ENCODE data around the gene MAB21L4. TPM values are rescaled to one million over a fixed set of nuclear protein-coding genes. Genes with fewer than 3 reads are reported as not detected.
A peak's percentile ranks its signal among the peaks of the same experiment; 100 is the strongest.

Gene MAB21L4
- total RNA-seq, result not detected
- long read RNA-seq, result 0 reads

DNA sequence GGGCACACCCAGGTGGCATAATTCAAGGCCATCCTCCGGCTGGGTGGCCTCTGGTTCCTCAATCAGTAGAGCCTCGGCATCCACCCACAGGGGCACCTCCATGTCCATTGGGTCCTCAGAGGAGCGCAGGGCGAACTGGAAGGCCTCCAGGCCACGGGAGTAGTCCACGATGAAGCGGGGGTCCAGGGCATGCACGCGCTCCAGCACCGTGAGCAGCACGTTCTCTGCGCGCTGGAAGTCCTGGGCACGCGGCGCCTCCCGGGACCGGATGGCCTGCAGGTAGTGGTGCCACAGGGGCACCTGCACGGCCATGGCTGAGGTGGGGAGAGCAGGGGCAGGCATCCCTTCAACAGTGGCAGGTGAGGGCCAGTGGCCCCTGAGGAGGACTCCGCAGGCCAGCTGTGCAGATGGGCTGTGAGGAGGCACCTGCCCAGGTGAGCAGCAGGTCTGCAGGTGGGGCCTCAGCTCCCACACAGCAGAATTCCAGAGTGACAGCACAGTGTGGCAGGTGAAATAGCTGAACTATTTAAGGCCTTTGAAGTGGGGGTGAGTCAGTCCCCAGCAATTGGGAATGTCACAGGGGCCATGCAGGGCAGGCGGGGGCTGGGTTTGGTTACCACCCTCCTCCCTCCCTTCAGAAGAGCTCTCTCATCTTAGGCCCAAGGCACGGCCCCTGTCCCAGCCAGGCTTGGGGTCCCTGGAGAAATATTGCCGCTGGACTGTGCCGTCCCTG is at the start of gene MAB21L4:
Gene MAB21L4 (minus strand): TSS at position 501 of the 733 bp plus-strand sequence. CDS start 159 bp downstream, at position 342.
- ATAC-seq (ENCODE audit: poor library complexity) (no peak), DNase-seq (no peak)
- intact Hi-C loops (cut with DNase I), result no loop called here

DNA sequence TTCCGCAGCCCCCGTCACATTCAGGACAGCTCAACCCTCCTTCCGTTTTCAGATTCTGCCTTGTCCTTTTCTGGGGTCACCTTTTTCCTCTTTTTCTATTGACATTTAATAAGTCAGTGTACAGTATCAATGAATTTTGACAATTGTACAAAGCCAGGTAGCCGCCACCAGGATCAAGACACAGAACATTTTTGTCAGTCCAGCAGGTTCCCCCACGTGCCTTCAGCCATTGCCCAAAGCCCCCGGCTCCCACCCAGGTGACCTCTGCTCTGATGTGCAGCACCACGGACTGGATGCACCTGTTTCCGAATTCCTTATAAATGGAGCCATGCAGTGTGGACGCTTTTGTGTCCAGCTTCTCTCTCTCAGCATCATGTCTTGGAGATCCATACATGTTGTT is 40.1 kb upstream of the MAB21L4 start:
- DNase-seq (no peak), ATAC-seq (ENCODE audit: poor library complexity) (no peak)
- intact Hi-C loops (cut with DNase I), result no loop called here

DNA sequence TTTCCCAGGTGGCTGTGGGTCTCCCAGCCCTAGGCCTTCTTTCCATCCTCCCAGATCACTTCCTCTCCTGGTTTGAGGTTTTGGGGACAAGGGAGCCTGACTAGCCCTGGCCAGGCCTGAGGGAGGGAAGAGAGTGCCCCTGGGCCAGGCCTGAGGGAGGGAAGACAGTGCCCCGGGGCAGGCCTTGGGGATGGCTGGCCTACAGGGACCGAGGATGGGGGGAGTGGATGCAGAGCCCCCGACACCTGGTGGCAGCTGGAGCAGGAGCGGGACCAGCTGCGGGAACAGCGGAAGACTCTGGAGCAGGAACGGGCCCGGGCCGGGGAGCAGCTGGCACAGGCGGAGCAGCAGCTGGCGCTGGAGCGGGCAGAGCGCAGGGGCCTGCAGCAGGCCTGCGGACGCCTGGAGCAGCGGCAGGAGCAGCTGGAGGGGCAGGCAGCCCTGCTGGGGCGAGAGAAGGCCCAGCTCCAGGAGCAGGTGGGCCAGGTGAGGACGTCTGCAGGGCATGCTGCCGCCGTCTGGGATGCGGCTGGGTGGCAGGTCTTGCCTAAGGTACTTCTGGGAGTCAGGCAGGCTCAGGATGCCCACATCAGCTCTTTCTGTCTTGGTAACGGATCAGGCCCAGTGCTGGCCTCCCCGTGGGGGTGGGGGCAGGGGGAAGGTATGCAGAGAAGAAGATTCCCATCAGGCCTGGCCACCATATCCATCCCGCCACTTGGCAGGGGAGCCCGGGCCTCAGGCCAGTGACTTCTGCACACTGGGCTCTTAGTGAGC is 39.3 kb upstream of the MAB21L4 start:
- no peak for DNase-seq
- intact Hi-C loops (cut with DNase I), result no loop called here
- ATAC-seq (ENCODE audit: poor library complexity), result no peak

DNA sequence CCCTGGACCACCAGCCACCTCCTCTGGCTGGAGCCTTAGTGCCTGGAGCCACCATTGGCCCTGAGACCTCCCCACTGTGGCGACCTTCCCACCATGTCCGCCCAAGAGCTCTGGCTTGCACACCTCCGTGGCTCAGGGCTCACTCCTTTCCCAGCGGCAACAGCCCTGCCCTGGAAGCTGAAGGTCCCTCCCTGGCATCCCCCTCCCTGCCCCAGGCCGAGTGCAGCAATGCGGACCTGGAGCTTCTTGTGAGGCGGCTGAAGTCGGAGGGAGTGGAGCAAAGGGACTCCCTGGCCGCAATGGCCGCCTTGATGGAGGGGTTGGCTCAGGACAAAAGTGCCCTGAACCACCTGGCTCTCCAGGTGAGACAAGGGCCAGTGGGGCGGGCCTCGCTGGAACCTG is 38.7 kb upstream of the MAB21L4 start:
- no peak for ATAC-seq (ENCODE audit: poor library complexity)
- DNase-seq, result no peak
- intact Hi-C loops (cut with DNase I), result no loop called here

DNA sequence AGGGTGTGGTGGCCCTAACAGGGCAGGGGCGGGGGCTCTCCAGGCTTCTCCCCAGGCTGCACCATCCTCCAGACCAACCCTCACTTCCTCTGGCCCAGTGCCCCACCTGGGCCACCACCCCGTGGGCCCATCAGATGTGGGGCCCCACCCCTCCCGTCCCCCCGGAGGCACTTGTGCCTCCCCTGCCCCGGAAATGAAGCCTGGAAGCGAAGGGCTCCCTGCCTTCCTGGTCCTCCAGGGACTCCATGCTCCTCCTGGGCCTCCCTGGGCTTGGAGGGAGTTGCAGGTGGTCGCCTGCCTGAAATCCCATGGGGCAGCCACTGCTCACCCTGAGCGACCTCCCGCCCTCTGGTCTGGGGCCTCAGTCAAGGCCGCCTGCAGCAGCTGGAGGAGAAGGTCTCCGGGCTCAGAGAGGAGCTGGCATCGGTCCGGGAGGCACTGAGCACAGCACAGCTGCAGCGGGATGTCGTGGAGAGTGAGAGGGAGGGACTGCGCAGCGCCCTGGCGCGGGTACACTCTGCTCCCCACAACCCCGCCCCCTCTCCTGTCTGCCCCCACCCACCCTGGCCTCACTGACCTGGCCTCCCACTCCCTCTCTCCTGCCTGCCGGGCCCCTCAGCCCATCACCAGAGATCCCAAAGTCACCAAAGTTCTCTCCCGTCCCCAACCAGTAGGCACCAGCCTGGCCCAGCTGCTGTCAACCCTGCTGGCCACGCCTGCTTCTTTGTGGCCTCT is 38.2 kb upstream of the MAB21L4 start:
- ATAC-seq (ENCODE audit: poor library complexity) (no peak), DNase-seq (peak; percentile 53)
- intact Hi-C loops (cut with DNase I), result no loop called here

DNA sequence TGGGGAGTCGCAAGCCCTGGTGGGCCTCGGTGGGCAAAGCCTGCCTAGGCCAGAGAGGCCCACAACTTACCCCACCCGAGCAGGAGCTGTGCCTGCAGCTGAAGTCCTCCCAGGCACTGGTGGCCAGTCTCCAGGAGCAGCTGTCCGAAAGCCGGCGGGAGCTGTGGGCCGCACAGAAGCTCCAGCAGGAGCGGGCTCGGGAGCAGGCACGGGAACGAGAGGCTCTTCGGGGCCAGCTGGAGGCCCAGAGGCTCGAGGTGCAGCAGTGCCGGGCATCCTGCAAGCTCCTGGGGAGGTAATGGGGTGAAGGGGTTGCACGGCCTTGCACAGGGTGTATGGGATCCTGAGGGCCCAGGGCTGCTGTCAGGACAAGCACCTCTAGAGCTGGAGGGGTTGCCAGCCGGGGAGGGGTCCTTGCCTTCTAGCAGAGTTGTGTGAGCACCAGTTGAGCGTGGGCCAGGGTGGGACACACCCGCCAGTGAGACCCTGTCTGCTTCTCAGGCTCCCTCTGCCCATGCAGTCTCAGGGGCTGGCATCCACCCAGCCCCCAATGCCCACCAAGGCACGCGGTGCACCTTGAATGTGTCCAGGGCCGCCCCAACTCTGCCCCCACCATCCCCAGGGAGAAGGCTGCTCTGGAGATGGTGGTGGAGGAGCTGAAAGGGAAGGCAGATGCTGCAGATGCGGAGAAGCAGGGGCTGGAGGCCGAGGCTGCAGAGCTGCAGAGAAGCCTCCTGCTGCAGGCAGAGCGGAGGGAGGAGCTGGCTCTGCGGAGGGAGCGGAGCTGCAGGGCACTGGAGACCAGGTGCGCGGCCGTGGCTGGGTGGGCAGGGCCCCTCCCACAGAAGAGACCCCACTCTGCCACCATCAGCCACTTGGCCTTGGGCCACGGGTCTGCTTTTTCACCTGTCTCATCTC is 37.4 kb upstream of the MAB21L4 start:
- intact Hi-C loops (cut with DNase I), result no loop called here
- peak; percentile 36 for DNase-seq
- no peak for ATAC-seq (ENCODE audit: poor library complexity)

DNA sequence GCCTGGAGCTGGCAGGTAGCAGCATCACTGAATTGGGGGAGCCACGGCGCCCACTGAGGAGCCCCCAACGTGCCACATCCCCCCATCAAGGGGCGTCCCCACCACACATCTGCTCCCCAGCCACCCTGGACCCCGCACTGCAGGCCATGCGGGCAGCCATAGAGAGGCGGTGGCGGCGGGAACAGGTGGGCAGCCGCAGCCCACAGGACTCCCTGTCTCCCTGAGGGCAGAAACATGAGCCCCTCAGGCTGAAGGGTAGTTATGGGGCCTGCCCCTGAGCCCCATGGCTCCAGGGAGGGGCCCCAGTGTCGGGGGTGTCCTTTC is 36.7 kb upstream of the MAB21L4 start:
- DNase-seq, result peak; percentile 28
- ATAC-seq (ENCODE audit: poor library complexity), result no peak

DNA sequence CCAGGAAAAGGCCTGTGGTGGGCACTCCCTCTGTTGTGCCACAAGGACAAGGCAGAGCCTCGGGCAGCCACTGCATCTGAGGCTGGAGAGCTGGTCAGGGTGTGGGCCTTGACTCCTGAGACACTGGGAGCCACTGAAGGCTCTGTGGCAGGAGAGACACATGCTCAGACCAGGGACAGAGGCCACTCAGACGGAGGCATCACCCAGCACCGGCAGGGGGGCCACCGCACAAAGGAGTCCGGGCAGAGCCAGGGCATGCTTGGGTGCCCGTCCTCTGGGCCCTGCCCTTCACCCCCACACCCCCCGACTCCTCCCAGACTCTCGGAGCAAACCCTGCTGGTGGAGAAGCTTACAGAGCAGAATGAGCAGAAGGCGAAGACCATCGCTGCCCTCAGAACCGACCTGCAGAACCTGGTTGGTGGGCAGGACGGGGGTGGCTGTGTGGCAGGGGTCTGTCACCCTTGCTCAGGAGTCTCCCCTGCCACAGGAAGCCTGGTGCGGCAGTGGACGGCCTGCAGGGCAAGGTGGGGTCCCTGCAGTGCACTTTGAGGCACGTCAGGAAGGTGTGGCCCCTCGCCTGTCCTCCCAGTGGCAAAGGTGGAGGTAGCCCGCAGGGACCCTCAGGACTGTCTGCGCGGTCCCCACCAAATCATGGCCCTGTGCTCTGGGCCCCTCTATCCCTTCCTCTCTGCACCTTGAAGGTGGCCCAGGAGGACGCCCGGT is 36.2 kb upstream of the MAB21L4 start:
- intact Hi-C loops (cut with DNase I), result no loop called here
- ATAC-seq (ENCODE audit: poor library complexity) (no peak), DNase-seq (no peak)

More for the DNA sequence above, 36.7 kb upstream of the MAB21L4 start:
- intact Hi-C loops (cut with DNase I), result no loop called here

DNA sequence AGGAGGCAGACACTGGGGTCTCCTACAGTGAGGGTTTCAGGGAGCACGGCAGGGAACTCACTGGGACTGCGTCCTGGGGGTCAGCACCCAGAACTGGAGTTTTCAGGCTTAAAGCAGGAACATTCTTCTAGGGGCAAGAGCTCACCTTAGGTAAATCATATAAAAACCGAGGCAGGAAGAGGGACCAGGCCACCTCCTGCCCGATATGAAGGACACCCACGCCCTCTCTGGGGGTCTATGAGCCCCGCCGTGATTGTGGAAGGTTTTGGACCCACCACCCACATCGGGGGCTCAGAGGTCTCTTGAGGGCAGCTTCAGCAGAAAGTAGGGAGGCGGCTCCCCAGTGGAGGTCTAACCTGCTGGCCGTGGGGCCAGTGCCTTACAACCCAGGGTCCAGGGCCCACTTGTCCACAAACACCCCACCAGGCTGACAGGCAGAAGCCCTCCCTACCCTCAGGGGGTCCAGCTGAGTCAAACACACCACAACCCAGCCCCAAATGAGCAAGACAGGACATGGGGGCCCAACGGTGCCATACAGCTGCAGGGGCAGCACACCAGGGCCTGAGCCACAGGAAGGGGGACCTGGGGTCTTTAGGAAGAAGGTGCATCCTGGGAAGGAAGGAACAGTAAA is 35.5 kb upstream of the MAB21L4 start:
- DNase-seq, result peak; percentile 34
- intact Hi-C loops (cut with DNase I), result no loop called here

DNA sequence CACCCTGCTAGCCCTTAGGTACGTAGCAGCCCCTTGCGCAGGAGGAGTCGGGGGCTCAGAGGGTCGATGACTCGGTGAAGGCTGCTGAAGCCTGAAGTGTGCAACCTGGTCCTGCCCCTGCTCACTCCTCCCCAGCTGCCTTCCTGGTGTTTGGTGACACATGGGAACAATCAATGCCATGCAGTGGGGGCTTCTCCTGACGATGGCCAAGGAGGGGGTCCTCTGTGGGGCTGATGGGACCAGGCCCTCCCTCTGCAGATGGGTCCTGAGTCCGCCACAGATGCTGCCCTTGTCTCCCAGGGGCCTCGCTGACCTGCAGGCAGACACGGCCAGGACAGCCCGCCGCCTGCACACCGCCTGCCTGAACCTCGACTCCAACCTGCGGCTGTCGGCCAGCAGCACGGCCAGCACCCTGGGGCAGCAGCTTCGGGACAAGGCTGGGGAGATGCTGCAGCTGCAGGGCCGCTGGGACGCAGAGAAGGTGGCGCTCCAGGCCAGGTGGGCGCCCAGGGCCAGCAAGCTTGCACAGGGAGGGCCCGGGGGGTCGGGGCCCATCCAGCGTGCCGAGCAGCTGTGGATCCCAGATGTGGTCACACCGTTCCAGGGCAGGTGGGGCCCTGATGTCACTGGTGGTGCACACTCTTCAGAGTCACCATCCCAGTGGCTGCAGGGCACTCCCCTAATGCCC is 34.8 kb upstream of the MAB21L4 start:
- no peak for ATAC-seq (ENCODE audit: poor library complexity)
- peak; percentile 30 for DNase-seq
- intact Hi-C loops (cut with DNase I), result no loop called here

More for the DNA sequence above, 35.5 kb upstream of the MAB21L4 start:
- no peak for ATAC-seq (ENCODE audit: poor library complexity)

DNA sequence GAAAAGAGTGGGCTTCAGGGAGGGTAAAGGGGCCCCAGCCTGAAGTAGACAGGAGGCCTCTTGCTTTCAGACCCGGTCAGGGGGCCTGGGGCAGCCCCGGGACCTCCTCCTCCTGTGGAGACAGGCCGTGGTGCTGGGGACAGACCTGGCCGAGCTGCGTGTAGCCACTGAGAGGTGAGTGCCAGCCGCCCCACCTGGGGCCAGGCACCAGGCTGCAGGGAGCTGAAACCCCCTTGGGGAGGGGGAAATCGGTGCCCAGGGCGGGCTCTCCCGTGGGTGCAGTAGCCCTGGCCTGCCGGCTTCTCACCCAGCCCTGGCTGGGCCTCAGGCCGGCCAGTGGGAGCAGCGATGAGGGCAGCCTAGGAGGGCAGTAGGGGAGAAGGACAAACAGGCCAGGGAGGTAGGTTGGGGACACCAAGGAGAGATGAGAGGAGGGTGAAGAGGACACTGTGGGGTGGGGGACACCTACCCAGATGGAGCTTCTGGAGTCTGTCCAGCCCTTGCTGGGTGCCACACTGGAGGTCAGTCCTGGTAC is 34.2 kb upstream of the MAB21L4 start:
- ATAC-seq (ENCODE audit: poor library complexity) (no peak), DNase-seq (peak; percentile 26)
- intact Hi-C loops (cut with DNase I), result no loop called here

DNA sequence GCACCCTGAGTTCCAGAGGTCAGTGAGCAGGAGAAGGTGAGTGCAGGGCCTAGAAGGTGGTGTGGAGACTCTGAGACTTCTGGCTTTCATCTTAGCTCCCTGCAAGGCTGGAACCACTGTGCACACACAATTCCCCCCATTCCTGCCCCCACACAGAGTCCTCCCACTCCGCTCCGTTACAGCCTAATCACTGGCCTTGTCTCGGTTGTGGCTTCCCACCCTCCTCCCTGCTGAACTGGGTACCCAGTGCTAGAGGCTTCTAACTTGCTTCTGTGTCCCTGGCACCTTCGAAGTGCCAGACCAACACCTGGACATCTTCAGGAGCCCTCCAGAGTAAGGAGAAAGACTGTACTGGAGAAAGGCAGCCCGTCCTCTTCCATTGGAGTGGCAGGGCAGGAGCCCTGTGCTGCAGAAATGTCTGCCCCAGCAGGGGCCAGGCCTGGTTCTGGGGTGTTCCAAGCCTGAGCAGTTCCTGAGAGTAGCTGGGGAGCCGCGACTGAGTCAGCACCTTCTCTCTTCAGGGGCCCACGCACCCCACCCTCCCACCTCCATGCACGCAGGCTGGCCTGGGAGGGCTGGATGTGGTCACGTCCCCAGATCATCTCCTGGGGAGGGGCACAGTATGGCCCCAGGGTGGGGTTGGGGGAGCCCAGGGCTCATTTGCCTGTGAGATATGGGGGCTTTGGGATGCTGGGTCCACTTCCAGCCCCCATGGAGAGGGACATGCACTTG is 33.6 kb upstream of the MAB21L4 start:
- no peak for ATAC-seq (ENCODE audit: poor library complexity)
- DNase-seq, result peak; percentile 18
- intact Hi-C loops (cut with DNase I), result no loop called here

DNA sequence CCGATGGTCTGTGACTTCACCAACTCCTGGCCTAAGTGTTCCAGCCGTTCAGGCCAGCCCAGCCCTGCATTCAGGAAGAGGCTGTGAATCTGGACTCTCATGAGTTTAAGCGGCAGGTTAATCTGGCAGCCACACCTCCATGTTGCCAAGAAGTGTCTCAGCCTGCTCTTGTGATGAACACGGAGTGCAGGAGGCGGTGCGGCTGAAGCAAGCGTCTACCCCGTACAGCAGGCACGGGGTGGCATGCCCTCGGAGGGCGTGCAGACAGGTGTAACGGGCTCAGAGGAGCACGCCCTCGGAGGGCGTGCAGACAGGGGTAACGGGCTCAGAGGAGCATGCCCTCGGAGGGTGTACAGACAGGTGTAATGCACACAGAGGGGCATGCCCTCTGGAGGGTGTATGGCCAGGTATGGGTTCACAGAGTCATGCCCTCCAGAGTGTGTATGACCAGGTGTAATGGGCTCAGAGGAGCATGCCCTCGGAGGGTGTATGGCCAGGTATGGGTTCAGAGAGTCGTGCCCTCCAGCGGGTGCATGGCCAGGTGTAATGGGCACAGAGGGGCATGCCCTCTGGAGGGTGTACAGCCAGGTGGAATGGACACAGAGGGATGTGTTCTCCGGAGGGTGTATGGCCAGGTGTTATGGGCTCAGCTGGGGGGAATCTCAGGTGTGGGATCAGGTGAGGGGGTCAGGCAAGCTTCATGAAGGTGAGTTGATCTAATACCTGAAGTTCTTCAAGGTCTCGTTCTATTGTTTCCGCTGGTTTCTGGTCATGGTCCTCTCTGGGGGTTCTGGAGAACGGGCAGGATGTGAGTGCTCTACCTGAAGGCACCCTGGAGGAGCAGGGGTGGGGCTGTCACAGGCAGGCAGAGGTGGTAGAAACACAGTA is 32.8 kb upstream of the MAB21L4 start:
- peak; percentile 37 for DNase-seq
- intact Hi-C loops (cut with DNase I), result no loop called here
- no peak for ATAC-seq (ENCODE audit: poor library complexity)

DNA sequence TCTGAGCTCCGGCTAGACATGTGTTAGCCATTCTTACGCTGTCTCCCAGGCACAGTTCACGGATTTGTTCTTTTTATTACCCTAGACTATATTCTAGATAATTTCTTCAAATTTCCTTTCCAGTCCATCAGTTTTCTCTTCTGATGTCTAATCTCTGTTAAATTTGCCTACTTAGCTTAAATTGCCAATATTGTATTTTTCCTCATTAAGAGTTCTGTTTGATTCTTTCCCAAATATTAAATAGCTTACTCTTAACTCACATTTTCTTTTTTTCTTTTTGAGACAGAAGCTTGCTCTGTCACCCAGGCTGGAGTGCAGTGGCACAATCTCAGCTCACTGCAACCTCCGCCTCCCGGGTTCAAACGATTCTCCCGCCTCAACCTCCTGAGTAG is 31.4 kb upstream of the MAB21L4 start:
- no peak for ATAC-seq (ENCODE audit: poor library complexity)
- intact Hi-C loops (cut with DNase I), result no loop called here
- no peak for DNase-seq

Data from Right ventricle myocardium superior (tissue), 1 donor.